H1 (cell line): Measurements from ENCODE around the gene PODN. TPM values are rescaled to one million over a fixed set of nuclear protein-coding genes. Genes with fewer than 3 reads are reported as not detected.

Experiments used
- USF2 ChIP-seq: IDR thresholded peaks from 2 replicates; pipeline ENCODE4 v1.6.1; 2011; ENCODE audit warnings: low read length, improper control_type of control experiment
- polyA plus RNA-seq, 7 experiments: library from polyadenylated mRNA; depleted of rRNA in 3 of 7; stranded (reverse) in 5 of 7; unstranded in 2 of 7; fragments of >200 nt in 5 of 7; fragments of 200-250 nt in 2 of 7; gene quantifications; 1 replicate in 5 of 7; 2 replicates in 1 of 7; 4 replicates in 1 of 7; pipeline versions ENCODE4 v1.2.1 to v1.2.3, GENCODE V29; 2011 to 2013; ENCODE audit warnings: missing spikeins in 2 of 7, mixed read lengths in 2 of 7
- total RNA-seq: library from RNA; stranded (reverse); fragmentation: NEBNext Ultra II Directional; extraction: Animal tissue kit (Norgen Biotek cat#: 25700); gene quantifications from 2 replicates; pipeline ENCODE4 v1.2.1, GENCODE V29; 2021

Gene PODN
- total and polyA plus RNA-seq, 2 of the 8 experiments (the other 6 are each of a cell fraction or from before 2014, with no cell fraction given) = 0.11 to 0.17 TPM

GRCh38 chr1:53094533-53094919, 32.5 kb downstream of the PODN start (continued):
- no peak for TF ChIP-seq USF2
- TF ChIP-seq, all 59 proteins: peak for 0
